Measurements from ENCODE around the gene ZNF701. TPM values are rescaled to one million over a fixed set of nuclear protein-coding genes. Genes with fewer than 3 reads are reported as not detected.

Gene ZNF701
- total and polyA plus RNA-seq, 2 of the 13 experiments (the other 11 are each of a cell fraction or from before 2014, with no cell fraction given): 4.5 to 6.3 TPM

DNA sequence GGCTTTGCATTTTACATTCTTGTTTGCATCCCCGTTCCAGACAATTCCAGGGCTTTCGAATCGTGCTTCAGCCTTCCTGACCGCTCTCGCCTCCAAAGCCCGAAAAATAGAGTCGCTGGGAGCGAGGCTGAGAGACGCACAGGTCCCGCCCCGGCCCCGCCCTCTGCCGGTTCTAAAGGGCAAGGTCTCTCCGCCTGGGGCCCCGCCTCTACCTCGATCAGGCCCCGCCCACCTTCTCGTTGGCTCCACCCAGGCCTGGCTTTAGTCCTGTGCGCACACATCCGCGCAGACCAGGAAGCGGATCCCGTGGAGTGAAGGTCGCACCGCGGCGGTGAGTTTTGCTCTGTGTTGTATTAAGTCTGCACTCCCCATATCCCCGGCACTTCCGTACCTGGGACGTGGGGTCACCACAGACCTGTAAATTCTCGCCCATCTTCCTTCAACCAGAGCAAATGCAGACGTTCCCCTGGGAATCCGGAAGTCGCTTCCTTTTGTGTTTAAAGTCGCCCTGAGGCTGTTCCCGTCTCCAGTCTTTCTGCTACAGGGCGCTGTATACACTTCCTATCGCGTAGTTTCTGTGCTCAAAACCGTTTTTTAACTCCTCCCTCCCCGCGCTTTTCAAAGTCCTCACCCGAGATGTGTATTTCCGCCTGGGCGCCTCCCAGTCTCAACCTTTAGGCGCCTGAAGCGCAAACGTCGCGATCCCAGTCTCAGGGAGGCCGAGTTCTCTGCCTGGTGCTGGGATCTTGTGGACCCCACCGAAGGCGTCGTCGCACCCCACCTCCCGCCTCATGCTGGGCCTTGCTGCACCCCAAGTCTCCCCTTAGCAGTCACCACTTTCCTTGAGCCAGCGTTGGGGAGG, at the start of gene ZNF701 (continued):
- peak; percentile 10; the same call in 1 of the 2 replicates for TF ChIP-seq ZFX (CRISPR knock-in tag; IDR thresholded peaks at IDR 0.05; ENCODE audit: low read depth)
- 0 out of 2 replicates have a peak, but pooled peaks have one; percentile 30 for TF ChIP-seq THAP11 (CRISPR knock-in tag; IDR thresholded peaks at IDR 0.05)
- TF ChIP-seq, protein P1, sequence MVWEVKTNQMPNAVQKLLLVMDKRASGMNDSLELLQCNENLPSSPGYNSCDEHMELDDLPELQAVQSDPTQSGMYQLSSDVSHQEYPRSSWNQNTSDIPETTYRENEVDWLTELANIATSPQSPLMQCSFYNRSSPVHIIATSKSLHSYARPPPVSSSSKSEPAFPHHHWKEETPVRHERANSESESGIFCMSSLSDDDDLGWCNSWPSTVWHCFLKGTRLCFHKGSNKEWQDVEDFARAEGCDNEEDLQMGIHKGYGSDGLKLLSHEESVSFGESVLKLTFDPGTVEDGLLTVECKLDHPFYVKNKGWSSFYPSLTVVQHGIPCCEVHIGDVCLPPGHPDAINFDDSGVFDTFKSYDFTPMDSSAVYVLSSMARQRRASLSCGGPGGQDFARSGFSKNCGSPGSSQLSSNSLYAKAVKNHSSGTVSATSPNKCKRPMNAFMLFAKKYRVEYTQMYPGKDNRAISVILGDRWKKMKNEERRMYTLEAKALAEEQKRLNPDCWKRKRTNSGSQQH (CRISPR knock-in tag; IDR thresholded peaks at IDR 0.05; ENCODE audit: low read depth): no peak
- 0 out of 2 replicates have a peak, but pooled peaks have one; percentile 34 for TF ChIP-seq GATAD1 (CRISPR knock-in tag; IDR thresholded peaks at IDR 0.05)
- peak; percentile 19; the same call in 1 of the 2 replicates for TF ChIP-seq ZNF652 (CRISPR knock-in tag; IDR thresholded peaks at IDR 0.05; ENCODE audit: borderline replicate concordance, low read depth)
- TF ChIP-seq CBX2 (IDR thresholded peaks at IDR 0.05; ENCODE audit: low read depth, low read length): no peak
- TF ChIP-seq CBX2 (CRISPR knock-in tag; IDR thresholded peaks at IDR 0.05; ENCODE audit: low read depth): no peak
- TF ChIP-seq SIN3A (IDR thresholded peaks at IDR 0.05; ENCODE audit: borderline replicate concordance, low read depth, low read length): peak; percentile 75; the same call in 1 of the 2 replicates
- TF ChIP-seq SRSF1 (optimal IDR thresholded peaks at IDR 0.05; ENCODE audit: low read depth, low read length): peak; percentile 65
- TF ChIP-seq HNF4A (CRISPR knock-in tag; IDR thresholded peaks at IDR 0.05): peak; percentile 17; the same call in 1 of the 2 replicates
- TF ChIP-seq DMAP1 (CRISPR knock-in tag; IDR thresholded peaks at IDR 0.05): no peak
- TF ChIP-seq RFXAP (CRISPR knock-in tag; IDR thresholded peaks at IDR 0.05; ENCODE audit: borderline replicate concordance): 0 out of 2 replicates have a peak, but pooled peaks have one; percentile 23
- peak; percentile 42; the same call in 1 of the 2 replicates for TF ChIP-seq SPEN (CRISPR knock-in tag; IDR thresholded peaks at IDR 0.05; ENCODE audit: low read depth)
- peak; percentile 53 for TF ChIP-seq RBFOX2 (IDR thresholded peaks at IDR 0.05; ENCODE audit: low read depth, low read length)
- TF ChIP-seq SETDB1 (CRISPR knock-in tag; IDR thresholded peaks at IDR 0.05; ENCODE audit: borderline replicate concordance): no peak
- 0 out of 2 replicates have a peak, but pooled peaks have one; percentile 56 for TF ChIP-seq ELF4 (CRISPR knock-in tag; IDR thresholded peaks at IDR 0.05; ENCODE audit: borderline replicate concordance)
- TF ChIP-seq NAIF1 (CRISPR knock-in tag; IDR thresholded peaks at IDR 0.05; ENCODE audit: borderline replicate concordance): peak; percentile 50; the same call in 1 of the 2 replicates
- no peak for TF ChIP-seq ZBTB42 (CRISPR knock-in tag; IDR thresholded peaks at IDR 0.05)
- no peak for TF ChIP-seq FOXK2 (IDR thresholded peaks at IDR 0.05)
- TF ChIP-seq PHF20 (CRISPR knock-in tag; IDR thresholded peaks at IDR 0.05): peak; percentile 79
- TF ChIP-seq KLF15 (CRISPR knock-in tag; IDR thresholded peaks at IDR 0.05; ENCODE audit: borderline replicate concordance): no peak
- TF ChIP-seq NCOR1 (IDR thresholded peaks at IDR 0.05; ENCODE audit: borderline replicate concordance, low read length): no peak
- TF ChIP-seq TBX2 (CRISPR knock-in tag; IDR thresholded peaks at IDR 0.05; ENCODE audit: borderline replicate concordance): peak; percentile 28; the same call in 1 of the 2 replicates
- TF ChIP-seq ZNF891 (CRISPR knock-in tag; IDR thresholded peaks at IDR 0.05): no peak
- TF ChIP-seq, protein P2, sequence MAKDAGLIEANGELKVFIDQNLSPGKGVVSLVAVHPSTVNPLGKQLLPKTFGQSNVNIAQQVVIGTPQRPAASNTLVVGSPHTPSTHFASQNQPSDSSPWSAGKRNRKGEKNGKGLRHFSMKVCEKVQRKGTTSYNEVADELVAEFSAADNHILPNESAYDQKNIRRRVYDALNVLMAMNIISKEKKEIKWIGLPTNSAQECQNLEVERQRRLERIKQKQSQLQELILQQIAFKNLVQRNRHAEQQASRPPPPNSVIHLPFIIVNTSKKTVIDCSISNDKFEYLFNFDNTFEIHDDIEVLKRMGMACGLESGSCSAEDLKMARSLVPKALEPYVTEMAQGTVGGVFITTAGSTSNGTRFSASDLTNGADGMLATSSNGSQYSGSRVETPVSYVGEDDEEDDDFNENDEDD (CRISPR knock-in tag; IDR thresholded peaks at IDR 0.05; ENCODE audit: borderline replicate concordance): 0 out of 2 replicates have a peak, but pooled peaks have one; percentile 21
- peak; percentile 59; the same call in 1 of the 2 replicates for TF ChIP-seq SRF (IDR thresholded peaks at IDR 0.05; ENCODE audit: low read depth, low read length)
- TF ChIP-seq HMGA1 (CRISPR knock-in tag; conservative IDR thresholded peaks at IDR 0.05): no peak
- TF ChIP-seq SRY (CRISPR knock-in tag; IDR thresholded peaks at IDR 0.05): no peak
- peak; percentile 79 for TF ChIP-seq KAT8 (CRISPR knock-in tag; IDR thresholded peaks at IDR 0.05)

Measured in HepG2 (cell line).